Hippocampal formation (tissue), 2 donors: ENCODE data around the gene TTLL3.
"Not testable (repeated sequence)": the region's sequence is repeated elsewhere in the genome, so short reads cannot be mapped to it uniquely, and the experiment has no call there.

Source experiments
- DNase-seq, 2 donors: peaks; one replicate each; lab custom pipeline; 2025; lab: John Stamatoyannopoulos, UW

TTLL3 gene, protein sequence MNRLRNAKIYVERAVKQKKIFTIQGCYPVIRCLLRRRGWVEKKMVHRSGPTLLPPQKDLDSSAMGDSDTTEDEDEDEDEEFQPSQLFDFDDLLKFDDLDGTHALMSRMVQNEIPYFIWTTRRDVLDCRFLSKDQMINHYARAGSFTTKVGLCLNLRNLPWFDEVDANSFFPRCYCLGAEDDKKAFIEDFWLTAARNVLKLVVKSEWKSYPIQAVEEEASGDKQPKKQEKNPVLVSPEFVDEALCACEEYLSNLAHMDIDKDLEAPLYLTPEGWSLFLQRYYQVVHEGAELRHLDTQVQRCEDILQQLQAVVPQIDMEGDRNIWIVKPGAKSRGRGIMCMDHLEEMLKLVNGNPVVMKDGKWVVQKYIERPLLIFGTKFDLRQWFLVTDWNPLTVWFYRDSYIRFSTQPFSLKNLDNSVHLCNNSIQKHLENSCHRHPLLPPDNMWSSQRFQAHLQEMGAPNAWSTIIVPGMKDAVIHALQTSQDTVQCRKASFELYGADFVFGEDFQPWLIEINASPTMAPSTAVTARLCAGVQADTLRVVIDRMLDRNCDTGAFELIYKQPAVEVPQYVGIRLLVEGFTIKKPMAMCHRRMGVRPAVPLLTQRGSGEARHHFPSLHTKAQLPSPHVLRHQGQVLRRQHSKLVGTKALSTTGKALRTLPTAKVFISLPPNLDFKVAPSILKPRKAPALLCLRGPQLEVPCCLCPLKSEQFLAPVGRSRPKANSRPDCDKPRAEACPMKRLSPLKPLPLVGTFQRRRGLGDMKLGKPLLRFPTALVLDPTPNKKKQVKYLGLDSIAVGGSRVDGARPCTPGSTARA

DNA sequence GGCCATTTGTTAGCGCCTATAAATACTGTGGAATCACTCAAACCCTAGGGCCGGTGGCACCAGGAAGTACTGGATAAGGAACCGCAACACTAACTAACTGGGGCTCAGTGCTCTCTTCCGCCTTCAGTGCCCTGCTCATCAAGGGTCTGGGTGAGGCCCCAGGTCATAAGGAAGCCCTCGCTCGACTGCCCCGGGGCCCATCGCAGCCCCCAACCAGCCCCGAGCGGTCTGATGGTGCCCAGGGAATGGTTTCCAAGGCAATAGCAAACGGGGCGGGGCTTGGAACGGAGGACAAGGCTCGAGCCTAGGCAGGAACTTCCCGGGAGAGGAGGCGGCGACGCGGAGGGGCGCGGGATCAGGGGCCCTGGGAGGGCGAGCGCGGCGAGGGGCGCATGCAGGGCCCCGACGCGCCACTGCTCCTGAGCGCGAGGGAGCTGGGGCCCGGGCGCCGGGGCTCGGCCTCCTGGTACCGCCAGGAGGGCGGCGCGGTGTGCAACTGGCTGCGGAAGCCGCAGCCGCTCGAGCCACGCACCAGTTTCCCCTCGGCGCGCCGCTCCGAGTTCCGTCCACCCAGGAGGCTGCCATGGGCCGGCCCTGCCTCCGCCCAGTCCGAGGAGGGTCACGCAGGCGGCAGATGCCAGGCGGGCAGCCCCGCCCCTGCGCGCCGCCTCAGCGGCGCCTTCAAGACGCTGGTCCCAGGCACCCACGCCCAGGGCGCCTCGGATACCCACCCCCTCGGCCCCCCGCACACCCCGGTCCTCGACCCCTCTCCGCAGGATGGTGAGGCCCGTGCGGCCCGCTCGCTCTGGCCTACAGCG, at the start of gene TTLL3:
Gene TTLL3, plus strand, starts transcription at position 648 of the 818 bp plus-strand sequence. CDS start 400 bp downstream, outside the sequence.
- DNase-seq, result peak; percentile 19 to 63

DNA sequence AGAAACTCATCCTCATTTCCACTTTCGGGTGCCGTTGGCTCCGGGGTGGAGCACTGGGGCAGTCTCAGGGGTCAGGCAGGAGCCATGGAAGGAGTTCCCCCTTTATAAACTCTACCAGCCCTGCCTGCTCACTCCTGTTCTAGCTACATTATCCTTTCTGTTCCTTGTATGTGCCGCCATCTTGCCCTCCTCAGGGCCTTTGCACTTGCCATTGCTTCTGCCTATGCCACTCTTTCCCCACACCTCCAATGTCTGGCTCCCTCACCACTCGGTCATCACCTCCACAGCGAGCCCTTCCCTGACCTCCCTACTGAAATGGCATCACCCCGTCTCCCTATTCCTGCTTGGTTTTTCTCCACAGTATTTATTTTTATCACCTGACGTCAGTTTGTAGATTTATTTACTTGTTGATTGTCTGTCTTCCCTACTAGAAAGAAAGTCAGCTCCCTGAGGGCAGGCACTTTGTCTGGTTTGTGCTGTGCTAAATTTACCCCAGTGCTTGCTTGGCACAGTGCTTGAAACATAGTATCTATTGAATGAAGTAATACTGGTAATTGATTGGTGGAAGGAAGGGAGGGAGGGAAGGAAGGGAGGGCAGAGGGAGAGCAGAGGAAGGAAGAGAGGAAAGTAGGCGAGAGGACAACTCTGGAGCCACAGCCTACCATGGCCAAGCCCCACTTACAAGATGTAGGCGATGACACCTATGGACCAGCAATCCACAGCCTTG, 49.1 kb upstream of the TTLL3 start:
- no peak for DNase-seq

DNA sequence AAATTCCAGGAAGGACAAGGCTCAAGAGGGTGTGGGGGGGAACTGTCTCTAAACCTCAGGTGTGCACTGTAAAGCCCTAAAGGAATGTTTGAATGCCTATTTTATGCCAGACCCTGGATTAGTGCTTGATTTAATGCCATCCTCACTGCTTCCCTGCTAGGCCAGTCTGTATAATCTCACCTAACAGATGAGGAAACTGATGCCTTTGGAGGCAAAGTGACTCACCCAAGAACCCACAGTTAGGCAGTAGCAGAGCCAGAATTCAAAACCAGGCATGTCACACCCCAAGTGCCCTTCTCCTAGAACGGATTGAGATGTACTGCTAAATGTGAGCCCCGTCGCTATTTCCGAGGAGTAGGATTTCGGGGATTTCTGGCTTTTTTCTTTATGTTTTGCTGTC, 48.1 kb upstream of the TTLL3 start:
- no peak for DNase-seq

DNA sequence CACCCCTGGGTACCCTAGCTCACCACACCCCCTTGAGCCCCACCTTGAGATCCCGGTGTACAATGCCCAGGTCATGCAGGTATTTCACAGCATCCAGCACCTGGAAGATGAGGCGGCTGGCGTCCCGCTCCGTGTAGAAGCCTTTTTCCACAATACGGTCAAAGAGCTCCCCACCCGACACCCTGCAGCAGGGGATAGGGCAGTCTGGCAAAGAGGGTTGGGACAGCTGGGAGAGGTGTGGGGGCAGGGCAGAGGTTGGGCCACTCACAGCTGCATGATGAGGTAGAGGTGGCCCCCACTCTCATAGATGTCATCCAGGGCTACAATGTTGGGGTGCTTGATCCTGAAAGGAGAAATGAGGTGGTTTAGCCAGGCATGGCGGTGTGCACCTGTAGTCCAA, 47.2 kb upstream of the TTLL3 start:
- DNase-seq, result no peak

DNA sequence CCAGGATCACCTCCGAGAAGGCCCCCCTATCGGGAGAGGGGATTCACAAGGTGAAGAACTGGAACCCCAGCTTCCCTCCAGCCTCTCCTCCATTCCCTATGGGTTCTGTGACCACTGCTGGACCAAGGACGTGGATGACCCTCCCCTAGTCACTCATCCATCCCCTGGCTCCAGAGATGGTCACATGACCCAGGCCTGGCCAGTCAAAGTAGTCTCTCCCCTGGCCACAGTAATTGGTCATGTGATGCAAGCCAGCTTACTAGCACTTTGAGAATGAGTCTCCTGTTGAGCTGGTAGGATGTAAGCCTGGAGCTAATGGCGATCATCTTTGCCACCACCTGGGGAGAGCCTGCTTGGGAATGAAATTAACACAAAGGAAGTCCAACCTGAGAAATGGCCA, 44.2 kb upstream of the TTLL3 start:
- DNase-seq, result no peak

DNA sequence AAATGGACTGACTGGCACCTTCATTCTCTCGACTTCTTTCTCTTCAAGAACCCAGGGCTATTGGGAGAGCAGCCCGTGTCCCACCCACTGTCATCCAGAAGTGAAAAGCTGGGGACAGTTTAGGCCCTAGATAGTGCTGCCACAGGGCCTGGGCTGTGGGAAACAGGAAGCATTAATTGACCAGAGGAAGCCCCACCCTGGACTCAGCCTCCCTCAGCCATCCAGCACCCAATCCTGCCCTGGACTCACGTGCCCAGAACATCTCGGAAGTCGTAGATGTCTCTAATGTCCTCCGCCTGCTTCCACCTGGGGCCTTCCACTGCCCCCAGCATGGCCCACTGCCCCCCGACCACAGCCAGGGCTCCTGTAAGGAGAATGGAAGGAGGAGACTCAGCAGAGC, 42.6 kb upstream of the TTLL3 start:
- DNase-seq, result no peak

DNA sequence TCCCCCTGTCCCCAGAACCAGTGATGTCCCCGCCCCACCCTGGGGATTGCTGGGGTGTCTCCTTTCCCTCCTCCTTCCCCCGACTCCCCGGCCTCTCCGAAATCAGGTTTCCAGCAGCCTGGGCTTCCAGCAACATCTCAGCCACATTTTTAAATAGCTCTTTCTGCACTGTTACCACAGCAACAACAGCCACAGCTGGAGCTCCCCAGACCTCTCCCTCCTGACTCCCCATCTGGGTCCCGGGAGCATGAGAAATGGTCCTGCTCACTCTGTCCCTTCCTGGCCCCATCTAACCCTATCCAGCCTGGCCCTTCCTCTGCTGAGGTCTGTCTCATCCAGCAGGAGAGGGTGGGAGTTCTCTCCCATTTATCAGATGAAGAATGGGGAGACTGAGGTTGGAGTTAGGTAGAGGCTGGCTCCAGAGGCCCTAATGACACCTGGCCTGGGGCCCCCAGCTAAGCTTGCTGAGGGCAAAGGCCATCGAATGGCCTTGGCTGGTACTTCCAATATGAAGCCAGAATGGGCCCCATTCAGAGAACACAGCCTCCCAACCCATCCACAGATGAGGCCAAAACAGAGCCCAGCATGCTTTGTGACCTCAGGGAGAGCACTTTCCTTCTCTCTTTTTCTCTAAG, 41.8 kb upstream of the TTLL3 start:
- DNase-seq, result no peak

DNA sequence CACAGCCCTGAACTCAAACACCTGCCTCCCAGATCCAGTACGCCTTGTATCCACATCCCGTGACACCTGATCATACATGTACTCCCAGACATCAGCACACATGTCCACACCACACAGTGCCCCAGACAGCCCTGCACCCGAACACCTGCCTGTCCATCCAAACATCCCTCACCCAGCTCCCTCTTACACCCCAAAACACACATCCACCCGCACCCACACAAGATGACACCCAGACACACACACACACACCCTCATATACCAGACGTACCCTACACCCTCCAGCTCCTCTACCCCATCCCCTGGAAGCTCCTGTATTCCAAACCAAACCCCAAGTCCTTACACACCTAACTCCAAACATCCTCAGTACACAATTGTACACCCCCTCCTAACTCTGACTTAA, 41.0 kb upstream of the TTLL3 start:
- no peak for DNase-seq

DNA sequence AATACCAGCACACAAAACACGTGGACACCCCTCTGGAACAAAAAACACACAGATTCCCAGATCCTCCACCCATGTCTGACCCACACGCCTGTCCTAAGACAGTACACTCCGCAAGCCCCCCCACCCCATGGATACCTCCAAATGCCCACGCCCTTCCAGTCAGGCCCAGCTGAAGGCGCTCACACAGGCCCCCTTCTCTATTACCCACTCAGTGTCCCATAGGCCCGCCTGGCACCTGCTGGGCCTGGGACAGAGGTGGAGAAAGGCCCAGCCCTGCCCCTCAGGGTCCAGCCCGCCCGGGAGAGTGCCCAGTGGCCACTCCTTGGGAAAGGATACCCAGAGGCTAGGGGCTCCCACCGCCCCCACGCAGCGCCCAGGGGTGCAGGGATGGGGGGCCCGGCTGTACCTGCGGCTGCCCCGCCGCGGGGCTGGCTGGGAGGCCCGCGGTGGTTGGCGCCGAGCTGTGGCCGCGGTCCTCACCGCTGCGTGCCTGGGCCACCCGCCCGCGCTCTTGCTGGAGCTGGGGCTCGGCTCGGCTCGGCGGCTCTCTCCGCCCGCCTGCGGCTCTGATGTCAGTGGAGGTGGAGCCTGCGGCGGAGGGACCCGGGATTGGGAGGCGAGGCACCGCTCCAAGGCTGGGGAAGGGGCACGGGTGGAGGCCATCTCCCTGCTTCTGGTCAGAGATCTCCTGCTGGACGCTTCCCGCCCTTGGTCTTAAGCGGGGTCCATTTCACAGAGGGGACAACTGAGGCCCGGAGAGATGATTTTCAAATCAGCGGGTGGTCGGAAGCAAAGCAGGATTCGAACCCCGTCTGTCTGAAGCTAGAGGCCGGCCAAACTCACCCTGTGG, 40.4 kb upstream of the TTLL3 start, which contains the start of gene CAMK1:
Gene CAMK1, minus strand, starts transcription at position 522 of the 850 bp plus-strand sequence. CDS start 2,198 bp downstream, outside the sequence.
- peak; percentile 27 to 65 for DNase-seq

DNA sequence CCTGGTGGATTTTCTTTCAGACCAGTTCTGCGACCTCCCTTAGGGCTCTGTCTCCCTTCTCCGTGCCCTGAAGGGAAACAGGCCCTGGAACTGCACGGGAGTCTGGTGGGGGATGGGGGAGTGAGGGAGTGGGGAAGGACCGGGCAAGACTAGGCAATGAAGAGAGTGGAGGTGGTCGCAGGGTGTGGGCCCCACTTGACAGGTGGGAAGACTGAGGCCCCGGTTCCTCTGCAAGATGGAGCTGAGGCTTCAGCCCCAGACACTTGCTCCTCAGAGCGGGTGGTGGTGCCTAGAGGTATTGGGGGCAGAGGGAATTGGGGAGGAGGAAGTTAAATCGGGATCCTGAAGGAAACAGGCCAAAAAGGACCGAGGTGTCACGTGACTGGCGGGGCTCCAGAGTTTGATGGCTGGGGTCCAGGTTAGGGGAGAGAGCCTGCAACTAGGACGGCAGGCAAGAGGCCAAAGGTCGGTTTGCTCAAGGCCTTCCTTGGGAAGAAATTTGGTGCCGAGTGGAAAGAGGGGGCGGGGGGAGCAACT, 39.7 kb upstream of the TTLL3 start:
- peak in 1 of 2 donors; percentile 51 for DNase-seq

DNA sequence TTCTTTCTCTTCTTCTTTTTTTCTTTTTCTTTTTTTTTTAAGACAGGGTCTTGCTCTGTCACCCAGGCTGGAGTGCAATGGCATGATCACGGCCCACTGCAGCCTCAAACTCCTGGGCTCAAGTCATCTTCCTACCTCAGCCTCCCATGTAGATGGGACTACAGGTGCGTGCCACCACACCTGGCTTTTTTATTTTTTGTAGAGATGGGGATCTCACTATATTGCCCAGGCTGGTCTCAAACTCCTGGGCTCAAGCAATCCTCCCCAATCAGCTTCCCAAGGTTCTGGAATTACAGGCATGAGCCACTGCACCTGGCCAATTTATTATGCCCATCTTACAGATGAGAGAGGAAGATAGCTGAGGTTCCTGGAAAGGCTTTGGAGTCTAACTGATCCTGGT, 39.1 kb upstream of the TTLL3 start:
- not testable (repeated sequence) for DNase-seq

DNA sequence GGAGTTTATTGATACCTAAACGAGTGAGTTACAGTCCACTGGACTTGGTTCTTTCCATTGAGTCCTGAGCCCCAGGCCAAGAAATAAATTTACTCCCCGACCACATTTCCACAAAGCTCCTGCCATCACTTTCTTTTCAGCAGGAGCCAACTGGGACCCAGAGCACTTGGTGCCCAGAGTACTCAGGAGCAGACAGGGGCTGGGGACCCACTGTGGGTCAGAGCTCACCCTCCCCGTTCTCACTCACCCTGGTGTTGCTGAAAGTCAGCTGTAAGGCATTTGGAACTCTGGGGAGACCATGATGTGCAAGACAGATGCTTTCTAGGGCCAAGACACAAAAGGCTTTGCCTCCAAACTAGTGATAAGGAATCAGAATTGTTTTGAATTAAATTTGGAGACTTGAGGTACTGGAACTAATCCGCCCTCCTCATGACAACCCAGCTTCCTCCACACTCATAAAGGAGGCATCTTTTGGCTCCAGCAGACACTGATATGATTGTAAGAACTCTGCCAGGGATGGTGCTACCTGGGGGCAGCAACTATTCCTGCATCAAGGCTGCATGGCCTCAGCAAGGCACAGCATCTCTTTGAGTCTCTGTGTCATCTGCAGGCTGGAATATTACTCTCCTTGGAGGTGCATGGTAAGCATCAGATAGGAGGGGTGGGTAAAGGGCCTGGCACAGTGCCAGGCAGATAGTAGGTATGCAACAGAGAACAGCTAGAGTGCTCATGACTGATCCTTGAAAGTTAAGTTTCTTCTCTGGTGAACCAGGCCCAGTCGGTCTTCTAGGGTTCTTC, 33.0 kb upstream of the TTLL3 start:
- DNase-seq, result no peak

DNA sequence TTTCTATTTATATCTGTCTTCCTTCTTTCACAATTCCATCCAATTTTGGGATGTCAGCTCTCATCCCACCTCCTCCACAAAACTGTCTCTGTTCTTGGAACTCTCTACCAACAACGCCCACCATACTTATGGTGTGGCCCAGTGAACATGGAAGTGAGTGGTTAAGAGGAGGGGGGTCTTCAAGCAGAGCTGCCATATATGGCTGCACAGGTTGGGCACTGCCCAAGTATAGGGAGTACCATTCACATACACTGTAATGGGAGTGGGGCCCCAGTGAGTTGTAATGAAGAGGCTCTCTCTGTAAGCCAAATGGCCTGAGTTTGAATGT, 32.4 kb upstream of the TTLL3 start:
- DNase-seq, result peak in 1 of 2 donors; percentile 59

DNA sequence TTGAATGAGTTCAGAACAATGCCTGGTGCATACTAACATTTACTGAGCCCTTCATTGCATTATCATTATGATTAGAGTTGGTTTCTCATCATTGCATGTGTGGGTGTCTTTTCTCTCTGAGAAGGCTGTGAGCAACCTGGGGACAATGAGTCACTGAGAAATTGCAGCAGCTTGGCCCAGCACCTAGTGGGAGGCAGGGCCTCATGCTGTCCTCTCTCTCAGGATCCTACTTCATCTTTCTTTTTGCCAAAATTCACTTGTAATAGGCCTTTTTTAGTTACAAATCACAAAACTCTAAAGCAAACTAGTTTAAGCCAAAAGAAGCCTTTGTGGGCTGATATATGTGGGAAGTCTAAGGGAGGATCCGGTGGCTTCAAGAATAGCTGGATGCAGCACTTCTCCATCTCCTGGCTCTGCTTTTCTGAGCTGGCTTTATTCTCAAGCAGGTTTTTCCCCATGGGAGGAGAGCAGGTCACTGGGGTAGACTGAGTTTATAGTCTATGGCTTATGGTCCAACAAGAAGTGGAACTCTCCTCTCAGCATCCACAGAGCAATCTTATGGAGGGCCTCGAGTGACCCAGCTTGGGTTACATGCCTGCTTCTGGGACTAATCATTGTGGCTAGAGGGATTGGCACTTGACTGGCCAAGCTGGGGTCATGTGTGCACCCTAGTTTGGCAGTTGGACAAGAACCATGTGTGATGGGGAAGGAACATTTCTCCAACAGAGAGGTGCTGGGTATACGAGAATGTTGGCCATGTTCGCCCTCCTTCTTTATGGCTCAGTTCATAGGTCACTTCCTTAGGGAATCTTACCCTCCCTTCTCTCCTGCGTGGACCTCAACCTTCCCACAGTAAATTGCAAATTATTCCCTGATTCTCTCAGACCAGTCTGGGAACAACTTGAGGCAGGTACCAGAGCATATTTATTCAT, 31.7 kb upstream of the TTLL3 start:
- peak in 1 of 2 donors; percentile 62 for DNase-seq

DNA sequence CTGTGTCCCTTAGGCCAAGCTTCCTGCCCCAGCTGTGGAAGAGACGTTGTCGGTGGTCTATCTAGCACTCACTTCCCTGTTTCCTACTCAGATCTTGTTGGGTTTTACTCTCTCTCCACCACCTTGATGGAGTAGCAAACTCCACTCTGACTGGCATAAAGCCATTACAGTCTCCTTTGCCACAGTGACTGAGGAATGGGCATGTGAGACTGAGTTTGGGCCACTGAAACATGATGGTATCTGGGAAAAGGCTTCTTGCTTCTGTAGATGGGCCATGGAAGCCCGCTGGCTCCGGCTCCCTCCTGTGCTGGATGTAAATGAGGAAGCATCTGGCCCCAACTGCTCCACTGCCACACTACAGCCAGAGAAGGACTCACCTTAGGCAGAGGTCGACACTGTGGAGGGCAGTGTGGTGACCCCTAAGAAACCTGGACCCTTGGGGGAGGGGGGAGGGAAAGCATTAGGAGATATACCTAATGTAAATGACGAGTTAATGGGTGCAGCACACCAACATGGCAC, 30.9 kb upstream of the TTLL3 start:
- DNase-seq, result no peak

DNA sequence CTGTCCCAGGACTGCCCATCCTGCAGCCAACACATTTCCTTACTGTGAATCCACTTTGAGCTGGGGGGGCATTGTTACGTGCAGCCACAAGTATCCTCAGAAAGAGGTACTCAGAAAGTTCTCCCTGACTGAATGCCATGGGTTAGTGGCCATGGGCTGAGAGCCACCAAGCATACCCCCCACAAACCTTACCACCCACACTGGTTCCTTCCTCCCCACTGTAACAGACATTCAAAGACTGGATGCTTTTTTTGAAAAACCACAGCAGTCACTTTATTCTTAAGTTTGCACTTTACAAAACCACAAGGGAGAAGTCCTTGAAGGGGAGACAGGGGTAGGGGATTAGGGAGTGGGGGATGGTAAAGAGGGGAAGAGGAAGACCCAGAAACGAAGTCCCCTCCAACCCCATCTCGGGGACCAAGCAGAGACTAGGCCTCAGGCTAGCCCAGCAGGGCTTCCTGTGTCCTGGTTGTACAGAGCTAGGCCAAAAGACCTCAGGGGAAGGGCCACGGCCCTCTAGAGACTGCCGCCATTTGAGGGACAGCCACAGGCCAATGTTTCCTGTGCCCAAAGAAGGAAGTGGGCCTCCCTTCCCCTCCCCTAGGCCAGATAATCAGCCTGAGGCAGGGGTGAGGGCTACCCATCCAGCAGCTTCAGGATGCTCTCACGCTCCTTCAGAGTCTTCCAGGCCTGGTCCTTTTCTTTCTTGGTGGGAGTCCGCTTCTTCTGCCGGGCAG, 30.2 kb upstream of the TTLL3 start:
- peak; percentile 21 to 28 for DNase-seq

DNA sequence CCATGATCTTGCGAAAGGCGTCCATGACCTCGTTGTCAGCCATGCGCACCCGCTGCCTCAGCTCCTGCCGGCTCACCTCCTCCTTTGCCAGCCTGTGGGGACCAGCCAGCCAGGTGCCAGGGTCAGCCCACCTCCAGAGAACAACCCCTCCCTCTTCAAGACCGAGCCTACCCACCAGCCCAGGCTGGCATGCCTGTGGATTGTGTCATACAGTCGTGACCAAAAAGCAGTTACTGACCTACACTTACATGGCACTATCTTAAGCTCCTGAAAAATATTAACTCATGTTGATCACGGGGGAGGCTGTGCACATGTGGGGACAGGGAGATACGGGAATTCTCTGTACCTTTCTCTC, 29.6 kb upstream of the TTLL3 start:
- no peak for DNase-seq
